Measurements from ENCODE around the gene TAF1L.

DNA sequence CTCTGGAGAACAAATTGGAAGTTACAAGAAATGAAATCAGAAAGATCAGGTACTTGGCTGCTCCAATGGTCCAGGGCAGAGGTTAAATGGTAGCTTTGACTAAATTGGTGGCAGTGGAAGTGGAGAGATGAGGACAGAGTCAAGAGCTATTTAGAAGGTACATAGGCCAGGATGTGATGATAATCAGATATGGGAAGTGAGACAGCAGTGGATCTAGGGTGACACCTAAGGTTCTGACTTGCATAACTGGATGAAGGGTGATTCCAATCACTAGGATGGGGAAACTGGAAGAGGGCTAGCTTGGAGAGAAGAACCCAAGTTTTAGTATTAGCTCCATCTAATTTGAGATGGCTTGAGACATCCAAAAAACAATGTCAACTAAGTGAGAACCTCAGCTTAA lies 38.5 kb downstream of the TAF1L start:
- no peak for TF ChIP-seq GATA3 (IDR thresholded peaks at IDR 0.05; ENCODE audit: low read depth, low read length)
- no peak for TF ChIP-seq GATA2 (IDR thresholded peaks at IDR 0.05; ENCODE audit: low read depth, low read length)

All from SH-SY5Y (cell line).